DND-41 (cell line): ENCODE data around the gene EFHC2.

Experiments
- ATAC-seq: fragments of 200-7000 bp; cut with Tn5 transposase; 3 replicates; pipeline ENCODE4 v1.9.1; 2021; ENCODE audit warnings: low read depth; ENCODE audit not compliant: insufficient read depth
- DNase-seq: peaks from one replicate; pipeline ENCODE4 v3.0.0-alpha.2; 2020
- H2AFZ ChIP-seq: 2 replicates; pipeline ENCODE4 v1.6.0; 2012; ENCODE audit warnings: low read depth, low read length
- H3K27ac ChIP-seq: 2 replicates; pipeline ENCODE4 v1.5.1; 2012; ENCODE audit warnings: low read length, inconsistent platforms
- H3K27me3 ChIP-seq: fragments of 200-600 bp; sonication (generic); 2 replicates; pipeline ENCODE4 v1.6.0; 2012; ENCODE audit warnings: low read length, mild to moderate bottlenecking, inconsistent platforms; ENCODE audit not compliant: insufficient read depth, poor library complexity
- H3K36me3 ChIP-seq: 2 replicates; pipeline ENCODE4 v1.5.1; 2012; ENCODE audit warnings: low read length, inconsistent platforms; ENCODE audit not compliant: insufficient read depth
- H3K4me1 ChIP-seq: 2 replicates; pipeline ENCODE4 v1.5.1; 2012; ENCODE audit warnings: mild to moderate bottlenecking, low read length; ENCODE audit not compliant: insufficient read depth
- H3K4me2 ChIP-seq: 2 replicates; pipeline ENCODE4 v1.6.0; 2012; ENCODE audit warnings: mild to moderate bottlenecking, moderate library complexity, low read length, inconsistent platforms; ENCODE audit not compliant: insufficient read depth
- H3K4me3 ChIP-seq, 2 experiments: fragments of 200-600 bp in 1 of 2; shearing (Covaris generic) in 1 of 2; 2 replicates each; pipeline ENCODE4 v1.5.1; 2012 to 2016; ENCODE audit warnings: inconsistent platforms in 2 of 2, low read length in 2 of 2, mild to moderate bottlenecking in 2 of 2, low read depth in 1 of 2, moderate library complexity in 1 of 2
- H3K79me2 ChIP-seq: 2 replicates; pipeline ENCODE4 v1.6.0; 2012; ENCODE audit warnings: low read length, inconsistent platforms; ENCODE audit not compliant: insufficient read depth
- H3K9ac ChIP-seq: 2 replicates; pipeline ENCODE4 v1.6.0; 2012; ENCODE audit warnings: low read depth, mild to moderate bottlenecking, inconsistent platforms, low read length, moderate library complexity
- H3K9me3 ChIP-seq: 2 replicates; pipeline ENCODE4 v1.5.1; 2012; ENCODE audit warnings: low read length, moderate library complexity, mild to moderate bottlenecking, inconsistent platforms; ENCODE audit not compliant: insufficient read depth, severe bottlenecking
- H4K20me1 ChIP-seq: 2 replicates; pipeline ENCODE4 v1.6.0; 2012; ENCODE audit warnings: low read length; ENCODE audit not compliant: insufficient read depth
- EZH2 ChIP-seq: IDR thresholded peaks from 3 replicates; pipeline ENCODE4 v1.6.1; 2012; ENCODE audit warnings: borderline replicate concordance, low read depth, mild to moderate bottlenecking, moderate library complexity, low read length, inconsistent platforms; ENCODE audit not compliant: severe bottlenecking
- TF ChIP-seq, protein P1 (sequence below): IDR thresholded peaks from 2 replicates; pipeline ENCODE4 v1.5.1; 2012; ENCODE audit warnings: borderline replicate concordance, low read length, moderate library complexity, mild to moderate bottlenecking; ENCODE audit not compliant: poor library complexity, severe bottlenecking; ENCODE audit errors: extremely low read depth

Gene EFHC2

DNA sequence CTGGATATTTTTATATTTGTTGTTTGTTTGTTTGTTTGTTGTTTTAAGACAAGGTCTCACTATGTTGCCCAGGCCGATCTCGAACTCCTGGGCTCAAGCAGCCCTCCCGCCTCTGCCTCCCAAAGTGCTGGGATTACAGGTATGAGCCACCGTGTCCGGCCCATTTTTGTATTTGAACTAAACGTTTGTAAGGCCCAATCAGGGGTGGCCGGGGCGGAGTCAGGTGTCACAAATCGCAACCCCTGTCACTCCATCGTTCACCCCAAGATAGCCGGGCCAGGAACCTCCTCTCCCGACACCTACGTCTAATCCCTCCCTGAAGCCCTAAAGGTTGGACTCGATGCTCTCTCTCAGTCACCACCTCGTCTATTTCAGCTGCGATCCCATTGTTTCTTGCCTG is 722 bp upstream of the EFHC2 start:
- no peak overlapping the region for H3K4me2 ChIP-seq
- no peaks in the 10 kb centered on the region for H3K9me3 ChIP-seq
- DNase-seq (no peak), ATAC-seq (no peak)
- no peaks in the 10 kb centered on the region for H3K4me1 ChIP-seq
- no peak overlapping the region for H3K4me3 ChIP-seq
- no peaks in the 10 kb centered on the region for H4K20me1 ChIP-seq
- no peak overlapping the region for H3K27ac ChIP-seq
- H3K9ac ChIP-seq: no peak overlapping the region
- TF ChIP-seq, protein P1, sequence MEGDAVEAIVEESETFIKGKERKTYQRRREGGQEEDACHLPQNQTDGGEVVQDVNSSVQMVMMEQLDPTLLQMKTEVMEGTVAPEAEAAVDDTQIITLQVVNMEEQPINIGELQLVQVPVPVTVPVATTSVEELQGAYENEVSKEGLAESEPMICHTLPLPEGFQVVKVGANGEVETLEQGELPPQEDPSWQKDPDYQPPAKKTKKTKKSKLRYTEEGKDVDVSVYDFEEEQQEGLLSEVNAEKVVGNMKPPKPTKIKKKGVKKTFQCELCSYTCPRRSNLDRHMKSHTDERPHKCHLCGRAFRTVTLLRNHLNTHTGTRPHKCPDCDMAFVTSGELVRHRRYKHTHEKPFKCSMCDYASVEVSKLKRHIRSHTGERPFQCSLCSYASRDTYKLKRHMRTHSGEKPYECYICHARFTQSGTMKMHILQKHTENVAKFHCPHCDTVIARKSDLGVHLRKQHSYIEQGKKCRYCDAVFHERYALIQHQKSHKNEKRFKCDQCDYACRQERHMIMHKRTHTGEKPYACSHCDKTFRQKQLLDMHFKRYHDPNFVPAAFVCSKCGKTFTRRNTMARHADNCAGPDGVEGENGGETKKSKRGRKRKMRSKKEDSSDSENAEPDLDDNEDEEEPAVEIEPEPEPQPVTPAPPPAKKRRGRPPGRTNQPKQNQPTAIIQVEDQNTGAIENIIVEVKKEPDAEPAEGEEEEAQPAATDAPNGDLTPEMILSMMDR: no peak
- no peak for TF ChIP-seq EZH2
- H3K36me3 ChIP-seq: no peaks in the 10 kb centered on the region
- H3K79me2 ChIP-seq: no peaks in the 10 kb centered on the region
- no peaks in the 10 kb centered on the region for H3K27me3 ChIP-seq
- no peak overlapping the region for H2AFZ ChIP-seq

DNA sequence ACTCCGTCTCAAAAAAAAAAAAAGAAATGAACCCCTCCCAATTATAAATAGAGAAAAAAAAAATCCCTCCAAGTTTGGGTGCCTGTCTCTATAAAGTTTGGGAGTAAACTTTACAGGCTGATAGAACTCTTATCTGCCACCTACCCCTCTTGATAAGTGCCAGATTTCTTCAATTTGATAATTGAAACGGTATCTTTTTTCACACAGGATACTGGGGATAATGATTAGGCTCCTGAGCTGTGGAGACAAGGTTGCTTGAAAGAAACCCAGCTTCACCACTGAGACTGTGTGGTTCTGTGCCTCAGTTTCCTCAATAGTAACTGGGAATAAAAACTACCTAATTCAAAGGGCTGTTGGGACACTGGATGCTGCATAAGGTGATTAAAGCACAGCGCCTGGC is 606 bp downstream of the EFHC2 start:
- no peaks in the 10 kb centered on the region for H3K36me3 ChIP-seq
- no peak for TF ChIP-seq EZH2
- TF ChIP-seq, protein P1: no peak
- no peak overlapping the region for H3K4me3 ChIP-seq
- H3K9me3 ChIP-seq: no peaks in the 10 kb centered on the region
- H2AFZ ChIP-seq: no peak overlapping the region
- no peaks in the 10 kb centered on the region for H4K20me1 ChIP-seq
- H3K4me1 ChIP-seq: no peaks in the 10 kb centered on the region
- no peak overlapping the region for H3K4me2 ChIP-seq
- ATAC-seq: no peak
- H3K27ac ChIP-seq: no peak overlapping the region
- no peak for DNase-seq
- no peaks in the 10 kb centered on the region for H3K27me3 ChIP-seq
- no peaks in the 10 kb centered on the region for H3K79me2 ChIP-seq
- H3K9ac ChIP-seq: no peak overlapping the region

DNA sequence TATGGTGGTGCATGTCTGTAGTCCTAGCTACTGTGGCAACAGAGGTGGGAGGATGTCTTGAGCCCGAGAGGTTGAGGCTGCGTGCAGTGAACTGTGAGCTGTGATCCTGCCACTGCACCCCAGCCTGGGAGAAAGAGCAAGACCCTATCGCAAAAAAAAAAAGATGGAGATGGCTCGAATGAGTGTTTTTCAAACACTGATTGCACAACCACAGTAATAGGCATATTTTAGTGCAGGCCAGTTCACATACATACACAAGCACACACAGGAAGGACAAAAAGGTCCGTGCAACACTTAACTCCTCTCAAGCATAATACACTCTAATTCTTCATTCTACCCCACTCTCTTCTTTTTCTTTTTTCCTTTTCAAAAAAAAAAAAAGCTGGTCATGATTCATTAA is 5.1 kb downstream of the EFHC2 start:
- H3K79me2 ChIP-seq: no peaks in the 10 kb centered on the region
- no peak overlapping the region for H3K9ac ChIP-seq
- H2AFZ ChIP-seq: no peak overlapping the region
- no peak overlapping the region for H3K27ac ChIP-seq
- H3K36me3 ChIP-seq: no peaks in the 10 kb centered on the region
- TF ChIP-seq, protein P1: no peak
- TF ChIP-seq EZH2: no peak
- no peaks in the 10 kb centered on the region for H3K4me1 ChIP-seq
- H3K4me3 ChIP-seq: no peak overlapping the region
- no peak for ATAC-seq
- no peak for DNase-seq
- H3K4me2 ChIP-seq: no peak overlapping the region
- H3K27me3 ChIP-seq: no peaks in the 10 kb centered on the region
- no peaks in the 10 kb centered on the region for H3K9me3 ChIP-seq
- H4K20me1 ChIP-seq: no peaks in the 10 kb centered on the region

DNA sequence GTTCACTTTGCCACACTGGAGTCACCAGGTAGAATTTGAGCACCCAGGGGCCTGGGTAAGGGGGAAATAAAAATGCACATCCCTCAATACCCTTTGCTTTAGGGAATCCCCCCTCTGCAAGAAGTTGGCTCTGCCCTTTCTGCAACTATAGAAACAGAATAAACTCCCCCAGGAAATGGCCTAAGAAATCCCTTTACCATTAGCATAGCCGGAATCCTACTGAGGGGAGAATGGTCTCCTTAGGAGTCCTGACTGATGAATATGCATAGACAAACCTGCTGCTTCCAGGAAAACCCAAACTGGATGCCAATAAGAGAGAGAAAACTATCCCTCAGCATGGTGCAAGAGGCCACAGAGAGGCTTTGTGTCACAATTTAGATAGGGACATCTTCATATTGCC is 11.0 kb downstream of the EFHC2 start:
- ATAC-seq: no peak
- H4K20me1 ChIP-seq: no peaks in the 10 kb centered on the region
- no peaks in the 10 kb centered on the region for H3K36me3 ChIP-seq
- H3K79me2 ChIP-seq: no peaks in the 10 kb centered on the region
- H3K4me1 ChIP-seq: no peaks in the 10 kb centered on the region
- H3K4me3 ChIP-seq: no peak overlapping the region
- no peak overlapping the region for H2AFZ ChIP-seq
- H3K9ac ChIP-seq: no peak overlapping the region
- H3K27me3 ChIP-seq: no peaks in the 10 kb centered on the region
- H3K4me2 ChIP-seq: no peak overlapping the region
- no peaks in the 10 kb centered on the region for H3K9me3 ChIP-seq
- H3K27ac ChIP-seq: no peak overlapping the region
- no peak for TF ChIP-seq EZH2
- no peak for DNase-seq
